ENCODE results near the gene SETD1A.

Gene SETD1A

DNA sequence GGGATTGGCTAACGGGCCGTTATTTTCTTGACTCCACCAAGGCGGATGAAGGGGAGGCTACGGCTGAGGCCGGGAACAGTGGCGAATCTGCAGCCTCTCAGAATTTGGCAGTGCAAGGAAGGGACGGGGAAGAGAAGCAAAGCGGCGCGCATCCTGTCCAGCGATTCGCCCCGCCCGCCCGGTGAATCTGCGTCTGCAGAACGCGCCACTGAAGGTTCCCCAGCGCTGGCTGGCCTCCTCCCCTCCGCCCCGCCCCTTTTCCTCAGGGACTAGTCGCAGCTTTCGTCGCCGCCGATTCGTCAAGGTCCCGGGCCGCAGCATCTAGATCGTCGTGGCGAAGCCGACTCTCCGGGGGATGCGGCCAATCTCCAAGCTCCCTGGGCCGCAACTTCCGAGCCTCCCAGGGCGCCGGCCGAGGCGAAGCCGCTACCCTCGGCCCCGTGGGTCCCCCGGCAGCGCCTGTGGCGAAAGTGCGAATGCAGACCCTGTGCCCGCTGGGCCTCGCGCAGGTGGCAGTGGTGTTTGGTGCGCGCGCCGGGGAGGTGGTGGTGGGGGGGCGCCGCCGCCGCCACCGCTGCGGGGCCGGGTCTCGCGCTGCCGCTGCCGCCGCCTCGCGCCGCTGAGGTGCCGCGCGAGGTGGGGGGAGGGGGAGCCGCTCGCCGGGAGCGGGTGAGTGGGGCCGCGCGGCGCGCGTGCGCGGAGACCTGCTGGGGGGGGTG lies at the start of gene SETD1A:
SETD1A (plus strand) TSS at position 299 of the 719 bp plus-strand sequence. CDS start 978 bp downstream, outside the sequence.
- DNase-seq = peak; percentile 98

DNA sequence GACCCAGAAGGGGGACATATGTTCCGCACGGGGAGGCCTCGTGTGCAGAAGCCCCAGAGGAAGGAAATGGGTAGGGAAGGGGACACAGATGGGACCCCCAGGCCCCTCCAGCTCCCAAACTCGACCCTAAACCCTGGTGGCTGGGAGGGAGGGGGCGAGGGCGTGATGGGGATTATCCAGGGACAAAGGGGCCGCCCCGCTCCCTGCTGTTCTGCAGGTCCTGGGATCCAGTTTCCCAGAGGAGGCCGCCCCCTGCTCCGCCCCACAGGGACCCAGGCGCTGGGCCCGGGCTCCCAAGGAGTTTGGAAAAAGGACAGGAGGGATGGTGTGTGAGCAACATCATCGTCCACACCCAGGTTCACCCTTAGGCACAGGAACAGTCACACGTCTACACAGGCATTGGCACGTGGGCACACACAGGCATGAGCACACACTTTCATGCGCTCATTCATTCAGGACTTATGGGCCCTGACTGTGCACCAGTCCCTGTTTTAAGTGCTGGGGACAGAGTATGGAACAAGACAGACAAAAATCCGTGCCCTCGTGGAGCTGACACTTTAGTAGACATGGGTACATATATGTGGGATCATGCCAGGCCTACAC lies 47.0 kb upstream of the SETD1A start:
- no peak for DNase-seq

DNA sequence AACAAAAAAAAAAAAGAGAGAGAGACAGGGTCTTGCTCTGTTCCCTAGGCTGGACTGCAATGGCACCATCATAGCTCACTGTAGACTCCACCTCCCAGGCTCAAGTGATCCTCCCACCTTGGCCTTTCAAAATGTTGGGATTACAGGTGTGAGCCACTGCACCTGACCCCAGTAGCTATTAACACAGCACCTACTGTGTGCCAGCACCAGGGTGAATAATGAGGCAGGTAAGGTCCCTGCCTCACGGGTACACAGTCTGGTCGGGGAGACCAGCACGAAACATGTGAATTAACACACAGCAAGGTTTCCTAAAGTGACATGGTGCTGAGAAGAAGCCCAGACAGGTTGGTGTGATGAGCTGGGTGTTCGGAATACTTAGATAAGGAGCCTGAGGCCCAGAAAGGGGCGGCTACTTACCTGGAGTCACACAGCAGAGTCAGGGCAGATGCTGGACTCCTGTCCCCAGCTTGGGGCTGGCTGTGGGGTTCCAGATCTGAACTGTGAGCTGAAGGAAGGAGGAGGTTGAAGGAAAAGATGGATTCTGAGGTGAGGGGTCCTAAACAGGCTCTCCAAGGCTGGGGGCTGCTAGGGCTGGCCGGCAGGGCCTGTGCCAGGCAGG lies 44.7 kb upstream of the SETD1A start:
- DNase-seq = no peak

DNA sequence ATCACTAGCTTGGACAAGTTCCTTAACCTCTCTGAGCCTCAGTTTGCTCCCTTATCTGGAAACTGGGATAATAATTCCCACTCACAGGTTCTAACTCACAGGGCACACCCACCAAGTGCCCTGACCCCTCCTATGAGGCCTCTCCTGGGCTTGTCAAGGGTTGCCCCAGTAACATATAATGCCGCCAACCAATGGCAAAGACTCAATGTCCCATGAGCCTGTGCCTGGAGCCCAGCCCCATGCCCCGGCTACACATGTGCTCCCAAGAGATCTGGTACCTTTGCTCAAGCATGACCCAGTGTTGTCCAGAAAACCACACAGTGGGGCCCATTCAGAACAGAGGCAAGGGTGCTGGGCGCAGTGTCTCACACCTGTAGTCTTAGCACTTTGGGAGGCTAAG lies 42.7 kb upstream of the SETD1A start:
- no peak for DNase-seq

DNA sequence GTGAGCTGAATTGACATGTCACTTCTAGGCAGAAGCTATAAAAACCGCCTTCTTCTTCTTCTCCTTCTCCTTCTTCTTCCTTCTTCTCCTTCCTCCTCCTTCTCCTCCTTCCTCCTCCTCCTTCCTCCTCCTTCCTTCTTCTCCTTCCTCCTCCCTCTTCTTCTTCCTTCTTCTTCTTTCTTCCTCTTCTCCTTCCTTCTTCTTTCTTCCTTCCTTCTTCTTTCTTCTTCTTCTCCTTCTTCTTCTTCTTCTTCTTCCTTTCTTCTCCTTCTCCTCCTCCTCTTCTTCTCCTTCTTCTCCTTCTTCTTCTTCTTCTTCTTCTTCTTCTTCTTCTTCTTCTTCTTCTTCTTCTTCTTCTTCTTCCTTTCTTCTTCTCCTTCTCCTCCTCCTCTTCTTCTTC lies 38.9 kb upstream of the SETD1A start:
- DNase-seq = no peak

GRCh38 chr16:30920891-30921290 lies 36.7 kb upstream of the SETD1A start:
- no peak for DNase-seq

- no peak for DNase-seq
Observed at GRCh38 chr16:30921459-30921747, 36.2 kb upstream of the SETD1A start.

GRCh38 chr16:30921748-30922419 lies 35.7 kb upstream of the SETD1A start:
- peak; percentile 91 to 92 for DNase-seq

GRCh38 chr16:30922420-30922959 lies 35.1 kb upstream of the SETD1A start:
- peak; percentile 100 for DNase-seq

DNA sequence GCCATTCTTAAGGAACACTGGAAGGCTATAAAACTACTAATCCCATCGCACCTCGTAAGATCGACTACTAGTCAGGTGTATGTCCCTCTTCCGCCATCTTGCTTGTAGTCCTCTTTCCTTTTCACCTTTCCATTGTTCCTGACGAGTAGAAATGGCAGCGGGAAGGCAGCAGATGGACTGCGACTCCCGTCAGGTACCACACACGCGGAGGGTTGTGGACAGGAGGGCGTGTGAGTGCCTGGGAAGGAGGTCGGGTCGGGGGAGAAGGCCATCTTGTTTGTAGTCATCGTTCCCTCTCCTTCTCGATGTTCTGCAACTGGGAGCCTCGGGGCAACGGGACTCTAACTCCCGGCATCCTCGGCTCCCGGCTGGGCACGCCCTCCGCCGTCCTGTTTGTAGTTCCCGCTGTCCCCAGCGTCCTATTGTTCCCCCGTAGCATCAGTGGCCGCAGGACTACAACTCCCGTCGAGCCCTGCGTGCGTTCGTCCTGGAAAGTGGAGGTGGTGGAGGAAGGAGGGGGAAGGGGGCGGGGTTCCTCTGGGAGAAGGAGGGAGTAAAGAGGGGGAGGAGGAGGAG lies 34.5 kb upstream of the SETD1A start:
- DNase-seq = peak; percentile 97 to 98

- DNase-seq = no peak
Observed at GRCh38 chr16:30923554-30924075, 33.9 kb upstream of the SETD1A start, which contains the start of gene FBXL19. TSS of gene FBXL19 (plus strand) at chr16:30923572. CDS start at chr16:30925755, 2,183 bp downstream.

DNA sequence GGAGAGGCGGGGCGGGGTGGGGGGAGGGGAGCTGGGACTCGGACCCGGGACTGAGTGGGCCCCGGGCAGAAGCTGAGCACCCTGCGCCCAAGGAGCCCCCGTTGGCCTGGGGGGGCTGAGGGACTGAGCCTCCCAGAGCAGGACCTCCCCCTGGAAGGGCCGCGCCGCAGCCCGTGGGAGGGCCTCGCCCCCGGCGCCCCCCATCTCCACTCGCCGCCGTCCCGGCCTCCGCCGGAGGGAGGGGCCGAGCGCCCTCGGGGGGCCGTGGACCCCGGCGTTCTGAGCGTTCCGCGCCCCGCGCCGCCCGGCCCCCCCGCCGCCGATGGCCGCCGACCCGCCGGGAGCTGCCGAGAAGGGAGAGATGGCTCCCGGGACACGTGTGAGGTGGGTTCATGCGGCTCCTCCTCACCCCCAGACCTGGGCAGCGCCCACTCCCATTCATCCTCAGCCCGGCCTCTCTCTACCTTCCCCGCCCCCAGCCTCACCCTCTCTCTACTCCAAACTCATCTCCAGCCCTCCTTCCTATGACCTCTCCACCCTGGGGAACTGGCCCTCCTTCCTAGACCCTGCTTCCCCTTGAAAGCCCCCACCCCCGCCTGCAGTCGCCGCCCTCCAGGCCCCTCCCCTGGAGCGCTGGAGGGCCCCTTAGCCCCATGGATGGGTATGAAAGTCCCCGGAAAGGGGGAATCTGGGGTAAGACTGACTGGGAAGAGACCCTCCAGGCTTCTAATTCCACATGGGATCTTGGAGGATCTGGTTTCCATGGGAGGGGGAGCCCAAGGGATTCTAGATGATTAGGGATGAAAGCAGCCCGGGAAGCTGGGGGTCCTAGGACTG lies 33.3 kb upstream of the SETD1A start:
- peak; percentile 23 to 25 for DNase-seq

DNA sequence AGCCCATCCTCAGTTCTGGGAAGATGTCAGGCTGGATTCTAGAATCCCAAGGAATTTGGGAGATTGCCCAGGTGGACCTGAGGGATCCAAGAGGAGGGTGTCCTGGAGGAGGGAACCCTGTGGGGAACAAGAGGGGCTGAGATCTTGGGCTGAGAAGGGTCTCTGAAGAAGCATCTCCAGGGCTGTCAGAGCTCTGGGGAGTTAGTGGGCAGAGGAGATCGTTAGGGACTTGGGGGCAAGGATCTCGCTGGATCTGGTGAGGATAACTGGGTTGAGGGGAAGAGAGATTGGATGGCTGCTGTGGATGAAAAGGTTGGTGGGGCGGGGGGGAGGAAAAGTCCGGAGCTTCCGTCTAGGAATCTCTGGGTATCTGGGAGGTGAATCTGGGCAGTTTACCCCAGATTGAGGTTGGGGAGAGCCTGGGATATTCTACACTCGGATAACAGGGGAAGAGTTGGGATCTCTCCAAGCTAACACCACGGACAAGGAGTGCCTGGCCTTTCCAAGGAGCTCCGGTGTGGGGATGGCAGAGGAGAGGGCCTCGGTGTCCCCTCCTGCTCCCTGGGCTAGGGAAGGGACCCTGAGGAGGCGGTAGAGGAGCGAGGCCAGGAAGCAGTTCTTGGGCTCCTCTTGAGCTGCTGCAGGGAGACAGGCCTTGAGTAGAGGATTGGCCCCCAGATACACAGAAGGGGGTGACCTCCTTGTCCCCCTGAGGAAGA lies 32.5 kb upstream of the SETD1A start:
- DNase-seq = no peak

GRCh38 chr16:30925632-30925987 lies 31.9 kb upstream of the SETD1A start:
- DNase-seq = no peak

DNA sequence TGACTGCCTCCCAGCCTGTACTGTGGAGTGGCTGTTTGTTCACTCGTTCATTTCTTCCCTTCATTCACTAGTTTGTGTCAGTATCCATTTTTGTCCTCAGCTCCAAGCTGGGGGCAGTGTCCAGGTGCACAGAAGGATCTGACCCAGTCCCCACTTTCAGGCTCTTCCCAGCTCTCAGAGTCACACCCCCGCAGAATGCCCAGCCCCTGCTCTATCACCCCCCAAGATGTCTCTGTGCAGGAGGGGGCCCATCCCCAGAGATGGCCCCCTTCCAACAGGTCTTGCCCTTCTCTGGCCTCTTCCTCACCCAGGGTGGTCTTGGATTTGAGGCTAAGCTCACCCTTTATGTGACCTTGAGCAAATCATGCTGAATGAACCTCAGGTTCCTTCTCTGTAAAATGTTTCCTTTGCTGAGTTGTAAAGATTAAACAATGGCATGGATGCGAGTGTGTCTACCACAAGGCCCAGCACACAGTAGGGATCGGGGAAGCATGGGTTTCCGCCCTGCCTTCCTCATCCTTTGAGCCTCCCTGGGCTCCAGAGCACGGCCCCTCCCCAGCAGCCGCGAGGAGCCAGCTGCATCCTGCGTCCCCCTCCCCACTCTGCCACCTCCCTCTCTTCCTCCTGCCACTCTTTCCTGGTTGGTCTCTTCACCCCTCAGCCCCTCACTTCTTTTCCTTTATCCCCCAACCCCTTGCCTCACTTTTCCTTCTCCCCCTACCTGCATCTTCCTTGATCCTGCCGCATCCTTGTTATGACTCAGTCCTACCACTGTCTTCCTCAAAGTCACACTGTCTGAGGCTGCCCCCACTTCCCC lies 31.4 kb upstream of the SETD1A start:
- DNase-seq = no peak

GRCh38 chr16:30926937-30927788 lies 30.4 kb upstream of the SETD1A start:
- DNase-seq = no peak

DNA sequence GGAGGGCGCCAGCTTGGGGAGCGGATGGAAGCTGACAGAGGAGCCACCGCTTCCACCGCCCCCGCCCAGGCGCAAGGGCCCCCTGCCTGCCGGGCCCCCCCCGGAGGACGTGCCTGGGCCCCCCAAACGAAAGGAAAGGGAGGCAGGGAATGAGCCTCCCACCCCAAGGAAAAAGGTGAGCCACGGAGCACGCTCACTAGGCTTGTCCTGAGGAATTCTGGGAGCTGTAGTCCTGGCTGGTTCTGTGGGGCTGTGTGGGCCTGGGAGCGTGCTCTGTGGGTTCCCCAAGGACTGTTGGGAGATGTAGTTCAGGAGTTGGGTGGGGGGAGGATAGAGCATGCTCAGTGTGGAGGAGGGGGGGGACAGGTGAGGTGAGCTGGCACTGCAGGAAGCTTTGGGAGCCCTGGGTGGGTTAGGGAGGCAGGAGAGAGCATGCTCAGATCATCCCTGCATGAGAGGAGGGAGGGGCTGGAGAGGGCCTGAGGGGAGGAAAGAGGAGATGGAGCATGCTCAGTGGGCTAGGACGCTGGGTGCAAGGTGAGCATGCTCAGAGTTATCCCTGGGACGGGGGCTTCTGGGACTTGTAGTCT lies 29.7 kb upstream of the SETD1A start:
- peak; percentile 35 to 50 for DNase-seq

- no peak for DNase-seq
Observed at GRCh38 chr16:30928390-30928789, 29.2 kb upstream of the SETD1A start.

GRCh38 chr16:30929167-30929566 lies 28.4 kb upstream of the SETD1A start:
- no peak for DNase-seq

Data from activated CD4-positive, alpha-beta T cell treated with anti-CD3 and anti-CD28 coated beads, Interleukin-2, amount 50 U/mL, for 48 hours (primary cell).